Common myeloid progenitor, CD34-positive (primary cell): ENCODE measurements around the gene TGM2.

ENCODE experiments used
- CTCF ChIA-PET: fragments of 350-600 bp; sonication (Branson Sonifier 250); formaldehyde crosslinking; loops from one replicate; lab custom pipeline; 2021; ENCODE audit warnings: antibody characterized with exemption; lab: Charles Lee
- POLR2A ChIA-PET: fragments of 350-600 bp; sonication (Branson Sonifier 250); formaldehyde crosslinking; loops from one replicate; lab custom pipeline; 2021; ENCODE audit warnings: antibody characterized with exemption; lab: Charles Lee
- DNase-seq, 3 donors: peaks; one replicate each; pipeline versions ENCODE4 v3.0.0 to v3.0.0-alpha.2; 2013
- H3K27ac ChIP-seq, 2 experiments: 1 replicate in 1 of 2; 2 replicates in 1 of 2; pipeline ENCODE4 v1.7.0; 2013; ENCODE audit warnings: inconsistent platforms in 2 of 2, low read length in 2 of 2, mild to moderate bottlenecking in 2 of 2, low read depth in 1 of 2, moderate library complexity in 1 of 2; ENCODE audit not compliant: severe bottlenecking in 2 of 2, insufficient read depth in 1 of 2, poor library complexity in 1 of 2
- H3K27me3 ChIP-seq, 5 experiments: replicated peaks in 2 of 5; 1 replicate in 3 of 5; 2 replicates in 2 of 5; pipeline versions ENCODE4 v1.6.1 to v1.7.0; 2013; ENCODE audit warnings: low read length in 4 of 5, mild to moderate bottlenecking in 2 of 5, moderate library complexity in 2 of 5, inconsistent platforms in 1 of 5; ENCODE audit not compliant: insufficient read depth in 5 of 5, control insufficient read depth in 4 of 5
- H3K36me3 ChIP-seq, 4 experiments: 1 replicate in 2 of 4; 2 replicates in 2 of 4; pipeline versions ENCODE4 v1.6.1 to v1.7.0; 2013; ENCODE audit warnings: low read length in 3 of 4, control low read depth in 1 of 4, mild to moderate bottlenecking in 1 of 4; ENCODE audit not compliant: control insufficient read depth in 4 of 4, insufficient read depth in 4 of 4
- H3K4me1 ChIP-seq, 4 experiments: 1 replicate in 3 of 4; 2 replicates in 1 of 4; pipeline versions ENCODE4 v1.6.1 to v1.7.1; 2013; ENCODE audit warnings: low read length in 3 of 4, mild to moderate bottlenecking in 3 of 4, control low read depth in 1 of 4, inconsistent platforms in 1 of 4, moderate library complexity in 1 of 4; ENCODE audit not compliant: control insufficient read depth in 4 of 4, insufficient read depth in 4 of 4; ENCODE audit errors: control extremely low read depth in 1 of 4
- H3K4me3 ChIP-seq, 7 experiments: 1 replicate in 4 of 7; 2 replicates in 3 of 7; pipeline versions ENCODE4 v1.5.1 to v1.7.0; 2013; ENCODE audit warnings: mild to moderate bottlenecking in 7 of 7, low read length in 6 of 7, moderate library complexity in 6 of 7, inconsistent platforms in 2 of 7, low read depth in 2 of 7, control low read depth in 1 of 7; ENCODE audit not compliant: insufficient read depth in 4 of 7, control insufficient read depth in 1 of 7; ENCODE audit errors: extremely low read depth in 1 of 7
- H3K9me3 ChIP-seq, 5 experiments: 1 replicate in 4 of 5; 2 replicates in 1 of 5; pipeline versions ENCODE4 v1.6.1 to v1.7.1; 2013; ENCODE audit warnings: low read length in 4 of 5, mild to moderate bottlenecking in 2 of 5, inconsistent platforms in 1 of 5, low read depth in 1 of 5, moderate library complexity in 1 of 5; ENCODE audit not compliant: control insufficient read depth in 4 of 5, insufficient read depth in 2 of 5; ENCODE audit errors: control extremely low read depth in 1 of 5
- WGBS: methylation state at CpG from one replicate; pipeline ENCODE4 v1.1.5; 2013; ENCODE audit not compliant: insufficient coverage; 5-methylcytosine and 5-hydroxymethylcytosine counted together

TGM2 gene

DNA sequence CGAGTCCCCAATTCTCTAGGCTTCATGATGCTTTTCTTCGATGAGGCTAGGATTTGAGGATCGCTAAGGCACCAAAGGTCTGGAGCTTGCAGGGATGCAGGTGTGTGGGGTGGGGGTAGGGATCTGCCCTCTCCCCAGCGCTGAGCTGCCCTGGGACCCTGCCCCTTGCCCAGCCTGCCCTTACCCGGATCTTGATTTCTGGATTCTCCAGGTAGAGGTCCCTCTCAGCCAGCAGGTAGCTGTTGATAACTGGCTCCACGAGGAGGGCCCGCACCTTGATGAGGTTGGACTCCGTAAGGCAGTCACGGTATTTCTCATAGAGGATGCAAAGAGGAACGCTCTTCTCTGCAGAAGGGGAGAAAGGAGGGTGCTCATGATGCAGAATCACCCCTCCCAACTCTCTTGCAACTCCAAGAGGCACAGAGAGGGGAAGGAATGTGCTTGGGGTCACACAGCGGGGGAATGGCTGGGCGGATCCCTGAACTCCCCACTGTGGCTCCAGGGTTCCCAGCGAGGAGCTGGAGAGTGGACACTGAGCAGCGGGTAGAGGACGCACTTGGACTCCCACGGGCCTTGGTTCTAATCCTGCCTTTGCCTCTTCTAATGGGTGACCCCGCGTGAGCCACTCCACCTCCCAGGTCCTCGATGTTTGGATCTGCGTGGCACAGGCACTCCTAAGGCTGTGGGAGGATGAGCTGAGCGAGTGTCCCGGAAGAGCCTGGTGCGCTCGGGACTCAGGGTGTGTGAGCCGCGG lies 32.7 kb downstream of the TGM2 start:
- Histone ChIP-seq H3K27me3 (peaks cover 0 to 2% (median 0%) of the 10 kb centered on the region in 5 experiments), H3K4me3 (no peak overlapping the region), H3K36me3 (no peaks in the 10 kb centered on the region), H3K9me3 (no peaks in the 10 kb centered on the region), H3K4me1 (peaks cover 0 to 17% (median 14%) of the 10 kb centered on the region in 4 experiments), H3K27ac (no peak overlapping the region)
- no peak for DNase-seq
- ChIA-PET POLR2A (no interaction called here), CTCF (interaction anchor here (1.5 kb wide), 1 partner anchor 20 kb away, joined by 3 read pairs; no protein-coding TSS in a partner anchor)
- 96% methylated on average over 19 of the region's 26 CpGs for WGBS

DNA sequence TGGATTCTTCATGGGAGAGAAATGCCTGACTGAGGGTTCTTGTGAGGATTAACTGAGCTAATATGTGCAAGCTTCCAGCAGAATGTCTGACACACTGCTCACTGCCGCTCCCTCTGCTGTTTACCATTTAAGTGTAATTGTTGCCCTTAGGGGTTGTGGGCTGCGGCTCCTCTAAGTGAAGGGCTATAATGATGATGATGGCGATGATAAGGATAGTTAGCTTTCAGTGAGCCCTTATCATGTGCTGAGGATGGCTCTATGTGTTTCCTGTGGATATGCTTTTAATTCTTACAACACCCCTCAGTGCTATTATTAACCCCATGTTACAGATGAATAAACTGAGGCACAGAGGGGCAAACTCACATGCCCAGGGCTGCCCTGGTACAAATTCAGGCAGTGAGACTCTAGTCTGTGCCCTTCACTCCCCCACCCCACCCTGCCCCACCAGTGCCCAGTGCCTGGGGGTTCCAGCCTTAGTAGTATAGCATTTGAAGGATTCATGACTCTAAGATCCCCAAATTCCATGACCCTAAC lies 33.4 kb downstream of the TGM2 start:
- H3K4me1 ChIP-seq, result peaks cover 0 to 17% (median 14%) of the 10 kb centered on the region in 4 experiments
- 100% methylated on average over 2 of the region's 3 CpGs for WGBS
- H3K9me3 ChIP-seq, result no peaks in the 10 kb centered on the region
- POLR2A ChIA-PET, result no interaction called here
- H3K27me3 ChIP-seq, result peaks cover 0 to 2% (median 0%) of the 10 kb centered on the region in 5 experiments
- H3K27ac ChIP-seq, result no peak overlapping the region
- H3K4me3 ChIP-seq, result no peak overlapping the region
- CTCF ChIA-PET, result interaction anchor here (0.8 kb wide), 1 partner anchor 16 kb away, joined by 3 read pairs; no protein-coding TSS in a partner anchor
- no peaks in the 10 kb centered on the region for H3K36me3 ChIP-seq
- no peak for DNase-seq

DNA sequence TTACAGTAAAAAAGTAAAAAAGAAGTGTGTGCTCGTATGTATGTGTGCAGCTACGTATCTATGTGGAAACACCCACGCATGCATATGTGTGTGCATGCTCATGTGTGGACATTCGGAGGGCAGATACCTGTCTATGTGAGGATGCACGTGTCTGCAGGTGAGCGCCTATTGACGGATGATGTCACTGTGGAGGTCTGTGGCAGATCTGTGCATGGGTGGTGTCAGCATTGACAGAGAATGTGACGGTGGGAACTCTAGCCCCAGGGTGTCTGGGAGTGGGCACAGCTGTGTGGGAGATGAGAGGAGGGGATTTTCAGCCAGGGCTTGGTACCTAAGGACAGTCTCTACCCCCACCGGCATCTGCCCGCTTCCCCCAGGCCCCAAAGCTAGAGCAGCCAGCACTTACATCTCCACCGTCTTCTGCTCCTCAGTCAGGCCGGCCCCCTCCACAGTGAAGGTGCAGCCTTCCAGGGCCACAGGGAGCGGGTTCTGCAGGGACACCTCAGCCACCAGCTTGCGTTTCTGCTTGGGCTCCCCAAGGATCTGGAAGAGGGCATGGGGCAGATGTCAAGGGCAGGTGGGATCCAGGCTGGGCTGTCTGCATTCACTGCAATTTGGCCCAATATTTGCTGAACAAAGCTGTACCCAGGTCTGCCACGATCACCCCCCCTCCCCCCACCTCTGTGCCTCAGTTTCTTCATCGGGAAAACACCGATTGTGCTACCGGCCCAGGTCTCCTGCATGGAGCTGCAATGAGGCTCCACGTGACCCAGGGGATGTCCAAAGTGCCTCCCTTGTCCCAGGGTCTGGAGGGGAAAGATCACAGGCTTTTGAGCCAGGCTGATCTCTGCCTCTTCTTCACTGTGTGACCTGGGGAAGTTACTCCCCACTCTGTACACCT lies 34.1 kb downstream of the TGM2 start:
- Histone ChIP-seq H3K4me3 (no peak overlapping the region), H3K27me3 (no peaks in the 10 kb centered on the region), H3K9me3 (no peaks in the 10 kb centered on the region), H3K27ac (no peak overlapping the region), H3K36me3 (no peaks in the 10 kb centered on the region), H3K4me1 (peaks cover 0 to 17% (median 14%) of the 10 kb centered on the region in 4 experiments)
- DNase-seq, result no peak
- ChIA-PET POLR2A (no interaction called here), CTCF (interaction anchor here (0.8 to 1.1 kb wide), 2 partner anchors 16 to 19 kb away, joined by 3 read pairs; no protein-coding TSS in a partner anchor)
- 96% methylated on average over 13 of the region's 19 CpGs for WGBS

DNA sequence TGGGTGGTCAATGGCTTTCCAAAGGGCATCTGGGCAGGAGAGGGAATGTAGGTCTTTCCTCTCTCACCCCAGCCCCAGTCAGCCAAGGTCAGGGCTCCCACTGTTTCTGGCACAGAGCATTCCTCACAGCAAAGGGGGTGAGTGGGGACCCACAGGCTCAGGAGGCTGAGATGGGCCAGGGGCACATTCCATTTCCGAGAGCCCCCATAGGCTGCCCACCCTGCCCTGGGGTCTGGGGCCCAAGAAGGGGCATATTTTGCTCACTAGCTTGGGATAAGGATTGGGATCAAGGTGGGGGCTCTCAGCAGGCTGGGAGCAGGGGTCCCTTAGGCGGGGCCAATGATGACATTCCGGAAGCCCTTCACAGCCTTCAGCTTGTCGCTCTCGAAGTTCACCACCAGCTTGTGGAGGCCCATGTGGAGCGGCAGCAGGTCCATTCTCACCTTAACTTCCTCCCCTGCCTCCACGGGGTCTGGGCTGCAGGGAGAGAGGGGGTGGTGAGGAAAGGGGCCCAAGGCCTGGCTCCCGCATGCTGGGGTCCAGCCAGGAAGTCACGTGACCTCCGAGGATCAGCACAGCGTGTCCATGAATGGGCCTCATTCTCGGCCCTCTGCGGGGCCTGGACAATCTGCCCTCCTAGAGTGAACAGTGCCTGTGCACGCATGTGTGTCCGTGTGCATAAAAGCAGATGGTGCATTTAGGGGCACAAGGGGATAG lies 35.0 kb downstream of the TGM2 start:
- CTCF ChIA-PET, result interaction anchor here (1.1 to 2.2 kb wide), 2 partner anchors 16 to 18 kb away, joined by 3 to 16 read pairs; no protein-coding TSS in a partner anchor

DNA sequence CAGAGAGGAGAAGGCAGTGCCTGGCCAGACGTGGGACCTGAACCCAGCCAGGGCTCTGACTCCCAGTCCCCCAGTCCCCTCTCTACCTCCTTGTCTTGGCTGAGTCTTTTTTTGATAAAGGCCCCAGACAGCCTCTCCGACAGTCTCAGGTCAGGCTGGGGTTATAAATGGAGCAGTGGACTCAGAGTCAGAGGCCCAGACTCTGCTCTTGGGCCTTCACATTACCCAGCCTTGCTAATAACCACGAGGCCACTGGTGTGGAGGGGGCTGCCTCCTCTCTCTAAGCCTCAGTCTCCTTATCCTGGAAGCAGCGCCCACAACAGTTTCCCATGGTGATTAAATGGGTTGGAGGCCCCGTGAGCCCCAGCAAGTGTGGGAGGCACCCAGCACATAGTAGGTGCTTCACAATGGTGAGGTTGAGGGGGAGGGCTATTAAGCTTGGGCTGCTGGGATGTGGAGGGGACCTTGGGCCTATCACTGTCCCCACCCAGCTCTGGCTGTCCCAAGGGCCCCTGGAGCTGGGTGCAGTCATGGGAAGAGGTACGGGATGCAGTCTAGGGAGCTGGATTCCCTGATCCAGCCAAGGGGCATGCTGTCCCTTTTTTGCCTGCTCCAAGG lies 35.7 kb downstream of the TGM2 start:
- Histone ChIP-seq H3K27me3 (no peaks in the 10 kb centered on the region), H3K9me3 (no peaks in the 10 kb centered on the region), H3K27ac (no peak overlapping the region), H3K36me3 (no peaks in the 10 kb centered on the region), H3K4me3 (no peak overlapping the region), H3K4me1 (peaks cover 0 to 5% (median 3%) of the 10 kb centered on the region in 4 experiments)
- ChIA-PET CTCF (interaction anchor here (2.2 kb wide), 1 partner anchor 15 kb away, joined by 16 read pairs; no protein-coding TSS in a partner anchor), POLR2A (no interaction called here)
- WGBS, result 100% methylated on average over 2 of the region's 6 CpGs
- no peak for DNase-seq

More for the DNA sequence above, 35.0 kb downstream of the TGM2 start:
- Histone ChIP-seq H3K9me3 (no peaks in the 10 kb centered on the region), H3K4me3 (no peak overlapping the region), H3K27ac (no peak overlapping the region), H3K27me3 (no peaks in the 10 kb centered on the region), H3K4me1 (peaks cover 0 to 12% (median 10%) of the 10 kb centered on the region in 4 experiments), H3K36me3 (no peaks in the 10 kb centered on the region)
- 87% methylated on average over 9 of the region's 15 CpGs for WGBS
- DNase-seq, result no peak
- POLR2A ChIA-PET, result no interaction called here

DNA sequence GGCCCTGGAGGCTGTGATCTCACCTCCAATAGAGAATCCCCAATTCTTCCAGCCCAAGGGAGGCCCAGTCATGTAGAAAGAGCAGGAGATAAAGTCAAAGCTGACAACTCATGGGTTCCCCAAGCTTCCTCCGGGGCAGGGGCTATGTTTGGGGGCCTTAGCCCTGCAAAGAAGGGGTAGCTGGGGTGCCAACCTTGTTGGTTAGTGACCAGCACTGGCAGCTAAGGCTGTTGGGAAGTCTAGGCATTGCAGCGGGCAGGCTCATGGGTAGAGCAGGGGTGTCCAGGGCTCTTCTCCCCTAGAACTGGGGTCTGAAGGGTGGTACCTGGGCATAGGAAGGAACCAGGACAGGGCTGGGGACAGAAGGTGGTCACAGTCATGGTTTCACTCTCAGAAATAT lies 36.4 kb downstream of the TGM2 start:
- WGBS, result 100% methylated on average over 2 of the region's 2 CpGs
- POLR2A ChIA-PET, result no interaction called here

More for the DNA sequence above, 36.4 kb downstream of the TGM2 start:
- Histone ChIP-seq H3K36me3 (no peaks in the 10 kb centered on the region), H3K4me1 (no peaks in the 10 kb centered on the region), H3K27ac (no peak overlapping the region), H3K9me3 (no peaks in the 10 kb centered on the region), H3K4me3 (no peak overlapping the region), H3K27me3 (no peaks in the 10 kb centered on the region)
- DNase-seq, result no peak
- CTCF ChIA-PET, result interaction anchor here (2.2 kb wide), 1 partner anchor 14 kb away, joined by 16 read pairs; no protein-coding TSS in a partner anchor
